ENCODE results near the gene DRICH1. TPM values are rescaled to one million over a fixed set of nuclear protein-coding genes. Genes with fewer than 3 reads are reported as not detected.

The DRICH1 gene
- total and polyA plus RNA-seq, 2 experiments from 2014 or later, result not detected

DNA sequence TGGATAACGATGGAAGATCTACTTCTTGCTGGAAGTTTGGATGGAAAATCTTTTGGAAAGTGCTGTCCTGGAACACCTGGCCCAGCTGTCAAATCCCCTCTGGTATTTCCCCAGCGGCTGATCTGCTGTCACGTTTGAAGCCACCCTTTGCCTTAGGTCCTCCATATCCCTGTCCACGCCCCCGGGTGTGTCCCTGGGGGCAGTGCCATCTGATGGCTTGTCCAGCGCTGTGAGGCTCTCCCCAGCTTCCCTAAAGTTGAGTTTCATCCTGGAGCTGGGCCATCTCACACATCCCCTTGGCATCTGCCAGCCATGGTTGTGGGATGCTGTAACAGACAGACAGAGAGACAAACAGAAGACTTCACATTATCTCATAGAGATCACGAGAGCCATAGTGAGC is 49.0 kb downstream of the DRICH1 start:
- DNase-seq (ENCODE audit: low spot score), result no peak
- Histone ChIP-seq H3K4me2 (no peak overlapping the region), H4K20me1 (ENCODE audit: insufficient read depth, poor library complexity, severe bottlenecking) (no peaks in the 10 kb centered on the region), H3K27me3 (no peaks in the 10 kb centered on the region), H3K9me3 (ENCODE audit: low read depth) (no peaks in the 10 kb centered on the region), H3K9me2 (replicated peaks; ENCODE audit: insufficient read depth) (no peaks in the 10 kb centered on the region), H3K4me3 (no peak overlapping the region), H2AFZ (no peak overlapping the region), H3K27ac (no peak overlapping the region), H3K79me2 (no peaks in the 10 kb centered on the region), H3K36me3 (replicated peaks; ENCODE audit: insufficient read depth, low read depth) (no peaks in the 10 kb centered on the region), H3K4me1 (ENCODE audit: insufficient read depth) (no peaks in the 10 kb centered on the region)
- TF ChIP-seq EZH2phosphoT487 (IDR thresholded peaks at IDR 0.05; ENCODE audit: low read depth, severe bottlenecking, unreplicated experiment) (no peak), CTCF (IDR thresholded peaks at IDR 0.05; ENCODE audit: poor library complexity) (no peak), EZH2 (IDR thresholded peaks at IDR 0.05; ENCODE audit: borderline replicate concordance) (no peak)
- WGBS (ENCODE audit: low lambda C conversion rate, missing lambda C conversion rate), result 80% methylated on average over 7 of the region's 7 CpGs

DNA sequence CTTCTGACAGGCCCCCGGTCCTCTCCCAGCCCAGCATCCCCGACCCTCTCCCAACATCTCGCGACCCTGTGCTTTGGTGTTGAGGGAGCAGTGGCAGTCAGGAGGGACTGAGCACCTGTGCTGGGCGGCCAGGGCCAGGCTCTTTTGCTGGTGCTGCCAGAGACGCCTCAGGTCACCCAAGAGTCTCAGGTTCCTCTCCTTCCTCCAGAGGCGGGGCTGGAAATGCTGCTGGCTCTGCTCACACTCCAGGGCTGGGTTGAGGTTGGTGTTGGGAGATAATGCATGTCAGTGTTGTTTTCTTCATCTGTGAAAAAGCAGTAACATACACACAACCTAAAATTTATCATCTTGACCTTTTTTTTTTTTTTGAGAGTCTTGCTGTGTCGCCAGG is 50.9 kb downstream of the DRICH1 start:
- Histone ChIP-seq H3K4me3 (no peak overlapping the region), H3K79me2 (no peaks in the 10 kb centered on the region), H4K20me1 (ENCODE audit: insufficient read depth, poor library complexity, severe bottlenecking) (no peaks in the 10 kb centered on the region), H3K36me3 (replicated peaks; ENCODE audit: insufficient read depth, low read depth) (no peaks in the 10 kb centered on the region), H3K27ac (no peak overlapping the region), H2AFZ (no peak overlapping the region), H3K9me2 (replicated peaks; ENCODE audit: insufficient read depth) (no peaks in the 10 kb centered on the region), H3K27me3 (no peaks in the 10 kb centered on the region), H3K4me2 (no peak overlapping the region), H3K4me1 (ENCODE audit: insufficient read depth) (no peaks in the 10 kb centered on the region), H3K9me3 (ENCODE audit: low read depth) (no peaks in the 10 kb centered on the region)
- WGBS (ENCODE audit: low lambda C conversion rate, missing lambda C conversion rate), result 87% methylated on average over 8 of the region's 8 CpGs
- DNase-seq (ENCODE audit: low spot score), result no peak
- no peak for TF ChIP-seq EZH2 (IDR thresholded peaks at IDR 0.05; ENCODE audit: borderline replicate concordance)
- TF ChIP-seq EZH2phosphoT487 (IDR thresholded peaks at IDR 0.05; ENCODE audit: low read depth, severe bottlenecking, unreplicated experiment), result no peak
- no peak for TF ChIP-seq CTCF (IDR thresholded peaks at IDR 0.05; ENCODE audit: poor library complexity)

DNA sequence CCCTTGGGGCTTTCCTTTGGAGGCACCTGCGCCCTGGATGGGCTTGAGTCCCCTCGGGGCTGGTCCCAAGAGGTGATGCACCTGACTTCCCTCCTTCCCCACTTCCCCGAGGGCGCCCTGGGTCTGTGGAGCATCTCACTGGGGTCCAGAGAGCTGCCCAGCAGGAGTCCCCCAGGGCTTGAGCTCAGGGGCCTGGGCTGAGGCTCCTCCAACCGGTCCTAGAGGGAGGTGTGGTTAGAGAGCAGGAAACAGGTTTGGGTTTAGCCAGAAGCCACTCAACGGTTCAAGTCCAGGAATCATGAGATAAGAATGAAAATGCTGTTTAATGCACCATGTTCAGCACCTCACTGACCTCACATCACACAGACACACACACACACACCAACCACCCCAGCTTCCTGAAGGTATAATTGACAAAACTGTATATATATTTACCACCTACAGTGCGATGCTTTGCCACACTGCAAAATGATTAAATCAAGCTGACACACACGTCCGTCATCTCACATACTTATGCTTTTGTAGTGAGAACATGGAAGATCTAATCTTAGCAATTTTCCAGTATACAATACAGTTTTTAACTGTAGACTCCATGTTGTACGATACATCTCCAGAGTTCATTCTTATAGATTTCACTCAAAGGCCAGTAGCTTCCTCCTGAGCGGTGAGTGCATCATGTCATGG is 51.4 kb downstream of the DRICH1 start:
- Histone ChIP-seq H3K9me2 (replicated peaks; ENCODE audit: insufficient read depth) (no peaks in the 10 kb centered on the region), H3K79me2 (no peaks in the 10 kb centered on the region), H3K9me3 (ENCODE audit: low read depth) (no peaks in the 10 kb centered on the region), H4K20me1 (ENCODE audit: insufficient read depth, poor library complexity, severe bottlenecking) (no peaks in the 10 kb centered on the region), H3K4me3 (no peak overlapping the region), H2AFZ (no peak overlapping the region), H3K4me2 (no peak overlapping the region), H3K27me3 (no peaks in the 10 kb centered on the region), H3K4me1 (ENCODE audit: insufficient read depth) (no peaks in the 10 kb centered on the region), H3K27ac (no peak overlapping the region), H3K36me3 (replicated peaks; ENCODE audit: insufficient read depth, low read depth) (no peaks in the 10 kb centered on the region)
- DNase-seq (ENCODE audit: low spot score), result no peak
- no peak for TF ChIP-seq EZH2phosphoT487 (IDR thresholded peaks at IDR 0.05; ENCODE audit: low read depth, severe bottlenecking, unreplicated experiment)
- TF ChIP-seq EZH2 (IDR thresholded peaks at IDR 0.05; ENCODE audit: borderline replicate concordance), result no peak
- TF ChIP-seq CTCF (IDR thresholded peaks at IDR 0.05; ENCODE audit: poor library complexity), result no peak
- WGBS (ENCODE audit: low lambda C conversion rate, missing lambda C conversion rate), result 80% methylated on average over 11 of the region's 11 CpGs
